Activated CD4-positive, alpha-beta T cell treated with anti-CD3 and anti-CD28 coated beads, Interleukin-2, amount 50 U/mL, for 4 hours (primary cell): ENCODE data around the gene RARRES1.

Experiments used
- DNase-seq, 2 experiments: peaks; one replicate each; pipeline ENCODE4 v3.0.0-alpha.2; 2020

RARRES1 gene

GRCh38 chr3:158683230-158683962, 48.9 kb downstream of the RARRES1 start:
- DNase-seq, result no peak

DNA sequence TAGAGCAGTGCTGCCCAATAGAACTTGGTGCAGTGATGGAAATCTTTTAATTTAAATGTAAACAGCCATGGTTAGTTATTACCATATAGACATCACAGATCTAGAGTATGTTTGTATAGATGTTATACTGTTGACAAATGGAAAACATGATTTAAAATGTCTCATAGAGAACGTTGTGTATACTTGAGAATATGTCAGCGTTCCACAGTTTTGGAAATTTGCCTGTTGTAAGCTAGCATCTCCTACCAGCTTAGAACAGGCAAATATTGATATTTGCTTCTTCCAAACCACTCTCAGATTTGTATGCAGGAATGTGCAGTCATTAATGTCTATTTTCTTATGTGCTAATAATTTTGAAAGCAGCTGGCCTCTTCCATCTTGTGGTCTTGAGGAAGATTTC, 51.4 kb downstream of the RARRES1 start:
- no peak for DNase-seq

GRCh38 chr3:158679547-158680000, 52.7 kb downstream of the RARRES1 start:
- DNase-seq, result no peak

GRCh38 chr3:158678687-158679086, 53.6 kb downstream of the RARRES1 start:
- DNase-seq, result no peak

DNA sequence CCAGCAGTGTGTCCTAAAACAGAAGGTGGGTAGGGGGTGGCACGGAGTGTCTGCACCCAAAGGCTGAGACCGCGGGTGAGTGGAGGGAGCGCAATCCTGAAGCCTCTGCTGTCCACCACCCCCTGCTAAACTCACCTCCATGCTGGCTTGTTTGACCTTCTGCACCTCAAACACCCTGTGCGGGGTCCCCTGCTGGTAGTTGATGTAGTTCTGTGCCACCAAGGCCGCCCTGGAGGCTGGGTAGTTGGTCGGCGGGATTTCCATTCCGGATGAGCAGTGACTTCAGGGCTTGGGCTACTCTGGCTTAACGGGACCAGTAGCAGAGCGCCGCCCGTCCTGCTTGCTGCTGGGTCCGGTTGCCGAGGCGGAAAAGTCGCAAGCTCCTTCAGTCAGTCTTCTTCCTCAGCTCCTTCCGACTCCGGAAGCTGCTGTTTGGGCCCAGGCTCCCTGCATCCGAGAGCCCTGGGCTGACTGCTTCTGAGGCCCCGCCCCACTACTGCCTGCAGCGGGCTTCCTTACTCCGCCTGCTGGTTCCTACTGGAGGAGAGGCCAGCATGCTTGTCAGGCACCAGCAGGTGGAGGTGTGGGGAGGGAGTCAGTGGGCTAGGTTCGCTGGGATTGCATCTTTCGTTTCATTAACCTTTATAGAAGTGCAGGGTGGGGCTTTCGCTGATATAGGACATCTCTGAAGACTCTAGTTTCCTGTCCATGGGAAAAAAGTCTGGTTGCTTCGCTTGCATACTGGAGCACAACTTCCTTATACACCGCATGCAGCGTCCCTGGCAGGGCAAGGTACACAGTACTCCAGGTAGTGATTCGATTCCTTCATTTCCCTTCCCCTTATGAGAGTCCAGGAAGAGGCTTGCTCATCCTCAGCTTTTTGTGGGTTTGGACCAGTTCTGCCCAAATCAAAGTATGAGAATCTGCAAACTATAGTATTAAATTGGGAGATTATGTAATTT, 59.8 kb downstream of the RARRES1 start, which contains the start of gene LXN:
Gene LXN, minus strand, starts transcription at position 434 of the 962 bp plus-strand sequence. Its CDS starts 170 bp downstream, at position 264.
- peak; percentile 65 to 70 for DNase-seq

DNA sequence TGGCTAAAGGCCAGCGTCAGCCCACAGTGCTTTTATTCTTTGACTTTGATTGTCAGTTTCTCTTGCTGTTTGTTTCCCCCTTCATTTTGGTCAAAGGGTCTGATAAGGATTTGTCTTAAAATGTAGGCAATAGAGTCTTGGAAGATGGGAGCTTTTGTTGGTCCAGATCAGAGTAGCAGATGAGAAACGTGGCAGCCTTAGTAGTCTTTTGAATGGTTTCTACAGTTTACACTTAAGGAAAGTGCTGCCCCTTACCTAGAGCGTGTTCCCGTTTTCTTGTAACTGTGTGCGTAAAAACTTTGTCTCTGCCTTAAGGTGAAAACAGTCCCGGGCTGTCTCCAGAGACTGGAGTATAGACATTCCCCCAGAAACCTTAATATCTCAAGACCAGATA, 60.4 kb downstream of the RARRES1 start:
- no peak for DNase-seq

GRCh38 chr3:158668506-158668905, 63.8 kb downstream of the RARRES1 start:
- no peak for DNase-seq

DNA sequence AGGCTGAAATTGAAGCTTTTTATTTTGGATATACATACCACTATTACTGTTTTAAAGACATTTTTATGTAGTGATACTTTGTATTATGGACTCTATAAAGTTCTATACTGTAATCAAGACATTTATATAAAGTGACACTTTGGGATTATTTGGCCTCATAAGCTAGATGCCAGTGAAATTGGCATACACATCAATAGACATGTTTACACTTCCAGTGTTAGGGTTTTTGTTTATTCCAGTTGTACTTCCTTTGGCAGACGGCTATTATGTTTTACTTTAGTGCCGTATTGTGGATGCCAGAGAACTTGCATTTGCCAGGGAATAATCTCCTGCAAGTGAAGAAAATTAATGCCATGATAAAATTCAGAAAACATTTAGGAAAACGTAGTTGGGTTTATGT, 65.8 kb downstream of the RARRES1 start:
- DNase-seq, result no peak

DNA sequence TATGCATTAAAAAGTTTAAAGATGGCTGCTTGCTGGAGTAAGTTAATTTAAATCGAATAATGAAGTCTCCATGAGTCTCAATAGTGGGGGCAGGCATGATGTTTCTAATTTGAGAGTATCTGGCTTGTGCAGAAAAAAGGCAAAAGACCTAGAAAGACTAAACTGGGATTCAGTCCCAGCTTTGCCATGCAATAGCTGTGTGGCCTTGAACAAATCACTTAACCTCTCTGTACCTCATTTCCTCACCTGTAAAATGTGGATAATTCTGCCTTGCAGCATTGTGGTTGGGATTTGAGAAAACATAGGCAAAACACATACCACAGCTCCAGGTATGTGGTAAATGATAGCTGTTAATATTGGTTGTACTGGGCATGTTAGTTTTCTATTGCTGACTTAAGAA, 68.4 kb downstream of the RARRES1 start:
- DNase-seq, result no peak

DNA sequence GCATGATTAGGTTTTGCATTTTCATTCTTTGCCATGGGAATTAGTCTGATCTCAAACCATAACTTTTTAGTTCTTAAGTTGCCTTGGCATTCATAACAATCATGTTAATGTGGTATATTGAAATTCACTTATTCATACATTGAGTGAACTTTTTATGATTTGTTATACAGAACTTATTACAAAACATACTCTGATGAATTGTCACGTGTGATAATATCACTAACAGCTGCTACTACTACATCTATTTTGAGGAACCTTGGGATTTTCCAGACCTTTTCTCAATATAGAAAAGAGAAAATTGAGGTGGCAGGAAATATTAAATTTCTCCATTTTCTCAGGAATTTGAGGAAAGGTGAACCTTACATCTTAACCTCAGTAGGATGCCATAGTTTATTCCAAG, 69.0 kb downstream of the RARRES1 start:
- no peak for DNase-seq

GRCh38 chr3:158660711-158661110, 71.5 kb downstream of the RARRES1 start:
- DNase-seq, result no peak

DNA sequence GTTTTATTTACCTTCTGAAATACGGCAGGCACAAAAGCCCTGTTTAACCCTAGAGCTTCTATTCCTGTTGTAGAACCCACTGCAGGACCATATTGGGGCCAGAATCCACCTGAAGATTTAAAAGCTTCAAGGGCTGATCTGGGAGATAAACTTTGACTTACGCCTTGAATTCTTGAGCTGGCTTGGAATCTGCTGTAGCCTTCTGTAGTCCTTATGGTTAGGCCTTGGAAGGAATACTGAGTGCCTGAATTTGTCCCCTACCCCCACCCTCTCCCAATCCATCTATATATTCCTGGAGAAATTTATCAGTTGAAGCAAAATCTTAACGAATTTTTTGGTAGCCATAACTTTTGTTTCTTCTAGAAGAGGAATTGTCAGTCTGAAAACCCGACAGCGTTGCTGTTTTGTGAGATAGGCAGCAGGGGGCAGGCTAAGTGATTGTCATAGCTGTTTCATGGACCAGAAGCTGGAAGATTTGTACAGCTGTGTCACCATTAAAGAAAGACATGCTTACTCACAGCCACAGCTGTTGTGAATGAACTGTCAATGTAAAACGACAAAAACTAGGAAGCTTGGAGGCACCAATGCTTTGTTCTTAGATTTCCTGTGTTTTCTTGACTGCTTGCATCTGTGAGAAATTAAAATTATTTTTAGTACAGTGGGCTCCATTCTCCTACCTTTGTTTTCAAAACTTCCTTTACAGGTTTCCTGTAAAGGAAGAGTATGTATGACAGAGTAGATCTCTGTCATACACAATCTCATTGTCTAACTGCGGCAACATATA, 72.6 kb downstream of the RARRES1 start:
- peak; percentile 42 to 50 for DNase-seq

DNA sequence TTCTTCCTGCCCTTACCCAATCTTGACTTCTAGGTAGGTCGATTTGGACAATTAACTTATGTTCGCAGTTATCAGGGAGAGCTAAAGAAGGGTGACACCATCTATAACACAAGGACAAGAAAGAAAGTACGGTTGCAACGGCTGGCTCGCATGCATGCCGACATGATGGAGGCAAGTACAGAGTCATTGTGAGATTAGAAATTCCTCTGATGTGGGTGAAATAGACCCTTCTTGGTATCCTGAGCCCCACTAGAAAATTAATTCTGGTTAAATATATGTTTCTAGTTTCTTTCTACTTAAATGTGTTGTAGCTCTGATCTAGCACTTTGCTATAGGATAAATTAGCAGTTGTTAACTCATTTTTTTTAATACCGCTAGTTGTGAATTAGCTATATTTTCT, 73.4 kb downstream of the RARRES1 start:
- no peak for DNase-seq

DNA sequence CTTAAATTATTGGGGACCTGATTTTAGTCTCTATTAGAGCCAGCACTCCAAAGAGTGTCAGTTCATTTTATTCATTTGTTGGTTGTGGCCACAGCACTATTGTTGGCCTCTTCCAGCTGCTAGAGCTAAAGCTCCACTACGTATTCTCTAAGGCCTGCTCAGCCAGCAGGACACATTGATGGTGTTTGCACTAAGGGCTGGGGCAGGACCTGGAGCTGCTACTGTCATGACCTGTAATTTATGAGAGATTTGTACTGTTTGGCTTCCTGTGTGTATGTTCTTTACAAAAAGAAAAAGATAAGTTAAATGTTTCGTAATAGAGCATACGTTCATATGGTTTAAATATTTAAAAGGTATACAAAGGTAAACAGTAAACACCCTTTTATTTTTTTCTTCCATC, 79.8 kb downstream of the RARRES1 start:
- no peak for DNase-seq

GRCh38 chr3:158651192-158651591, 81.1 kb downstream of the RARRES1 start:
- no peak for DNase-seq

DNA sequence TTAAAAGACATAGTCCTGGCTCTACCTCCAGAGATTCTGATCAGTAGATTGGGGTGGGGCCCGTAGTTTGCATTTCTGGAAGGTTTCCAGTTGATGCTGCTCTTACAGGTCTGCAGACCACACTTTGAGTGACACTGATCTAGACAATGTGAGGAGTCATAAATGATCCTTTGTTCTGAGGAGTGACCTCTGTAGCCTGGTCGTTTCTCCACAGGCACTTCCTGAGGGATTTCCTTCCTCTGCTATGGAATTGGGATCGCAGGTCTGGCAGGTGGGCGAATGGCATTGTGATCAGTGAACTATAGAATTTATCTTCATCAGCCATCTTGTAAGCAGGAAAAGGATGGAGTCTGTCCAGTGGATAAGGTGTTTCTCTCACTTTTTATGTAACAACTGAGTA, 82.5 kb downstream of the RARRES1 start:
- DNase-seq, result no peak
